OCI-LY1 (cell line): ENCODE measurements around the gene TOM1.
A peak's percentile ranks its signal among the peaks of the same experiment; 100 is the strongest.

Source experiments
- H2AFZ ChIP-seq: fragments of 200-600 bp; sonication (generic), shearing (Covaris generic); 2 replicates; pipeline ENCODE4 v1.6.0; 2014; ENCODE audit warnings: antibody characterized with exemption, mild to moderate bottlenecking, low read length
- H3F3A ChIP-seq: fragments of 200-600 bp; sonication (generic), shearing (Covaris generic); 2 replicates; pipeline ENCODE4 v1.6.0; 2014; ENCODE audit warnings: mild to moderate bottlenecking, antibody characterized with exemption, low read length, moderate library complexity; ENCODE audit not compliant: insufficient read depth
- H3K27ac ChIP-seq: fragments of 200-600 bp; sonication (generic); 2 replicates; pipeline ENCODE4 v1.5.1; 2014; ENCODE audit warnings: low read length, mixed run types, mild to moderate bottlenecking, low read depth; ENCODE audit not compliant: poor library complexity, severe bottlenecking
- H3K27me3 ChIP-seq: fragments of 200-600 bp; sonication (generic); 2 replicates; pipeline ENCODE4 v1.6.0; 2014; ENCODE audit warnings: antibody characterized with exemption, mild to moderate bottlenecking, low read length, moderate library complexity; ENCODE audit not compliant: insufficient read depth
- H3K36me3 ChIP-seq: fragments of 200-600 bp; sonication (generic); 2 replicates; pipeline ENCODE4 v1.6.1; 2014; ENCODE audit warnings: mild to moderate bottlenecking, antibody characterized with exemption, low read length, moderate library complexity, mixed read lengths; ENCODE audit not compliant: insufficient read depth
- H3K4me1 ChIP-seq: fragments of 200-600 bp; sonication (generic); 2 replicates; pipeline ENCODE4 v1.5.1; 2014; ENCODE audit warnings: mild to moderate bottlenecking, low read length, moderate library complexity; ENCODE audit not compliant: insufficient read depth, severe bottlenecking
- H3K4me2 ChIP-seq: fragments of 200-600 bp; sonication (generic), shearing (Covaris generic); 2 replicates; pipeline ENCODE4 v1.6.1; 2014; ENCODE audit warnings: low read length
- H3K4me3 ChIP-seq: fragments of 200-600 bp; sonication (generic); 2 replicates; pipeline ENCODE4 v1.5.1; 2014; ENCODE audit warnings: low read length, low read depth, mild to moderate bottlenecking, mixed read lengths; ENCODE audit not compliant: poor library complexity, severe bottlenecking
- H3K79me2 ChIP-seq: fragments of 200-600 bp; shearing (Covaris generic); 2 replicates; pipeline ENCODE4 v1.6.1; 2016; ENCODE audit warnings: mixed run types, low read length, mixed read lengths; ENCODE audit not compliant: insufficient read depth
- H3K9ac ChIP-seq: fragments of 200-600 bp; sonication (generic), shearing (Covaris generic); 2 replicates; pipeline ENCODE4 v1.6.1; 2014; ENCODE audit warnings: mild to moderate bottlenecking, low read length, mixed read lengths
- H3K9me2 ChIP-seq: fragments of 200-600 bp; sonication (generic), shearing (Covaris generic); 2 replicates; pipeline ENCODE4 v1.6.1; 2014; ENCODE audit warnings: low read depth, mild to moderate bottlenecking, low read length, mixed read lengths
- H3K9me3 ChIP-seq: fragments of 200-600 bp; shearing (Covaris generic); 2 replicates; pipeline ENCODE4 v1.6.1; 2014; ENCODE audit warnings: low read length, mixed read lengths
- H4K20me1 ChIP-seq: fragments of 200-600 bp; sonication (generic), shearing (Covaris generic); 2 replicates; pipeline ENCODE4 v1.6.0; 2016; ENCODE audit warnings: mild to moderate bottlenecking, low read length; ENCODE audit not compliant: insufficient read depth
- CTCF ChIP-seq: fragments of 200-600 bp; sonication (generic), shearing (Covaris generic); IDR thresholded peaks from 2 replicates; pipeline ENCODE4 v1.5.1; 2017; ENCODE audit warnings: mild to moderate bottlenecking, antibody characterized with exemption, low read length, moderate library complexity, mixed read lengths
- EZH2 ChIP-seq: fragments of 200-600 bp; sonication (generic), shearing (Covaris generic); IDR thresholded peaks from 2 replicates; pipeline ENCODE4 v1.8.0; 2017; ENCODE audit warnings: borderline replicate concordance, mixed run types, mild to moderate bottlenecking, antibody characterized with exemption, low read length, moderate library complexity, mixed read lengths

Gene TOM1

GRCh38 chr22:35314161-35314942 is 14.7 kb downstream of the TOM1 start:
- Histone ChIP-seq H3K27me3 (no peaks in the 10 kb centered on the region), H3K4me1 (peaks cover 75% of the 10 kb centered on the region), H3K79me2 (no peaks in the 10 kb centered on the region), H3K9me3 (no peaks in the 10 kb centered on the region), H3K27ac (peak overlapping the region; percentile 96), H2AFZ (no peak overlapping the region), H3K9ac (peak overlapping the region; percentile 63), H3K36me3 (peaks cover 3% of the 10 kb centered on the region; the same call in 1 of the 2 replicates), H4K20me1 (no peaks in the 10 kb centered on the region), H3K4me3 (peak overlapping the region; percentile 51), H3F3A (0 out of 2 replicates have a peak, but pooled peaks cover 4% of the 10 kb centered on the region), H3K9me2 (no peaks in the 10 kb centered on the region), H3K4me2 (peak overlapping the region; percentile 71)
- TF ChIP-seq CTCF = no peak

GRCh38 chr22:35315141-35315854 is 15.6 kb downstream of the TOM1 start:
- Histone ChIP-seq H3K4me3 (peak overlapping the region; percentile 31), H3K27me3 (no peaks in the 10 kb centered on the region), H3K9me3 (no peaks in the 10 kb centered on the region), H3K4me2 (peak overlapping the region; percentile 61), H3K4me1 (peaks cover 66% of the 10 kb centered on the region), H3K36me3 (peaks cover 3% of the 10 kb centered on the region; the same call in 1 of the 2 replicates), H4K20me1 (no peaks in the 10 kb centered on the region), H3F3A (0 out of 2 replicates have a peak, but pooled peaks cover 4% of the 10 kb centered on the region), H3K9me2 (no peaks in the 10 kb centered on the region), H3K9ac (peak overlapping the region; percentile 63), H3K27ac (peak overlapping the region; percentile 96), H2AFZ (no peak overlapping the region), H3K79me2 (no peaks in the 10 kb centered on the region)
- TF ChIP-seq EZH2 (no peak), CTCF (no peak)

- peak overlapping the region; percentile 96 for H3K27ac ChIP-seq
- H3K4me1 ChIP-seq = peaks cover 58% of the 10 kb centered on the region
- H3K27me3 ChIP-seq = no peaks in the 10 kb centered on the region
- no peak overlapping the region for H2AFZ ChIP-seq
- H3F3A ChIP-seq = 0 out of 2 replicates have a peak, but pooled peaks cover 4% of the 10 kb centered on the region
- no peaks in the 10 kb centered on the region for H3K9me3 ChIP-seq
- H3K9me2 ChIP-seq = no peaks in the 10 kb centered on the region
- no peaks in the 10 kb centered on the region for H4K20me1 ChIP-seq
- no peak for TF ChIP-seq CTCF
- TF ChIP-seq EZH2 = no peak
- H3K9ac ChIP-seq = peak overlapping the region; percentile 63
- H3K4me2 ChIP-seq = peak overlapping the region; percentile 61
- H3K79me2 ChIP-seq = no peaks in the 10 kb centered on the region
- H3K36me3 ChIP-seq = peaks cover 3% of the 10 kb centered on the region; the same call in 1 of the 2 replicates
- H3K4me3 ChIP-seq = peak overlapping the region; percentile 31
Measured at GRCh38 chr22:35315855-35316745, 16.4 kb downstream of the TOM1 start.
